Measurements from ENCODE around the gene KSR2. TPM values are rescaled to one million over a fixed set of nuclear protein-coding genes. Genes with fewer than 3 reads are reported as not detected.

The KSR2 gene
- total and polyA plus RNA-seq, 2 of the 13 experiments (the other 11 are each of a cell fraction or from before 2014, with no cell fraction given) = 0.02 TPM; not detected in 1

DNA sequence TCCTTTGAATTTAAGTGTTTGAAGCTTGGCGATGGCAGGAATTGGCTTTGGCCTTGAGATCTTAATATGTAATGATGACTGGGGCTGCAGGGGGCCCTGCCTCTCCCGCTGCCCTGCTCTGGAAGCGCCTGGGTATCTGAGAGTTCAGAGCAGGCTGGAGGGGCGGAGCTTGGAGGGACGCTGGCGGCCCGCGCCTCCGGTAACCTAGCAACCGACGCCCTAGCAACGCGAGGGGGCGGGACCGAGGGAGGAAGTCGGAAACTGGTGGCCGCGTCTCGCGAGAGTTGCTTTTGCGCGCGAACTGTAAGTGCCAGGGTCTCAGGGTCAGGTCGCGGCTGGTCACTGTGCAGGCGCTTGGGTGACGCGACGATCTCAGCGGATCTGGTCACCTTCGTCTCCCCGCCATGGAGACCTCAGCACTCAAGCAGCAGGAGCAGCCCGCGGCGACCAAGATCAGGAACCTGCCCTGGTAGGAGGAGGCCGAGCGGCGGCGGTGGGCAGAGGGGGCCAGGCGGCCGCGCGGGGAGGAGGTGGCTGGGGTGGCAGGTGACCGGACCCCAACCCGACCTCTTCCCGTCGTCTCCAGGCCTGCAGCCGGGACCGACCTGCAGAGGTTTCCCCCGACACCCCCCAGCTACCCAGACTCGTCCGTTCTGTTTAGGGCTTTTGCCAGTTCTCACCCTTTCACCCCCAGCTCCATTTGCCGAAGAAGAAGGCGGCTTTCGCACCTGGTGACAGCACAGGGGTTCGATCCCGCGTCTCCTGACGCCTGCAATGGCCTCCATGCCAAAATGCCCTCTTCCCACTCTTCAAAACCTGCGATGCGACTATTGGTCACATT lies 47.9 kb upstream of the KSR2 start, which contains the start of gene RFC5 (continued):
- TF ChIP-seq MEF2D (CRISPR knock-in tag; IDR thresholded peaks at IDR 0.05) (no peak; the same call in 1 of the 2 replicates), ZNF451 (CRISPR knock-in tag; IDR thresholded peaks at IDR 0.05) (0 out of 2 replicates have a peak, but pooled peaks have one; percentile 38), ZMYM2 (CRISPR knock-in tag; IDR thresholded peaks at IDR 0.05) (peak; percentile 31; the same call in 1 of the 2 replicates), PITX1 (CRISPR knock-in tag; IDR thresholded peaks at IDR 0.05) (no peak), MBNL3 (CRISPR knock-in tag; conservative IDR thresholded peaks at IDR 0.05) (no peak), ZNF24 (IDR thresholded peaks at IDR 0.05) (no peak), MED13 (CRISPR knock-in tag; IDR thresholded peaks at IDR 0.05) (no peak), TEAD3 (CRISPR knock-in tag; optimal IDR thresholded peaks at IDR 0.05; ENCODE audit: borderline replicate concordance) (peak; percentile 64), RARA (CRISPR knock-in tag; IDR thresholded peaks at IDR 0.05) (peak; percentile 53; the same call in 1 of the 2 replicates), MAFF (IDR thresholded peaks at IDR 0.05; ENCODE audit: low read depth, low read length) (no peak; the same call in 1 of the 2 replicates), SALL1 (CRISPR knock-in tag; IDR thresholded peaks at IDR 0.05) (peak; percentile 88; the same call in 1 of the 2 replicates), MTERF4 (CRISPR knock-in tag; IDR thresholded peaks at IDR 0.05) (no peak)
- TF ChIP-seq, protein P1, sequence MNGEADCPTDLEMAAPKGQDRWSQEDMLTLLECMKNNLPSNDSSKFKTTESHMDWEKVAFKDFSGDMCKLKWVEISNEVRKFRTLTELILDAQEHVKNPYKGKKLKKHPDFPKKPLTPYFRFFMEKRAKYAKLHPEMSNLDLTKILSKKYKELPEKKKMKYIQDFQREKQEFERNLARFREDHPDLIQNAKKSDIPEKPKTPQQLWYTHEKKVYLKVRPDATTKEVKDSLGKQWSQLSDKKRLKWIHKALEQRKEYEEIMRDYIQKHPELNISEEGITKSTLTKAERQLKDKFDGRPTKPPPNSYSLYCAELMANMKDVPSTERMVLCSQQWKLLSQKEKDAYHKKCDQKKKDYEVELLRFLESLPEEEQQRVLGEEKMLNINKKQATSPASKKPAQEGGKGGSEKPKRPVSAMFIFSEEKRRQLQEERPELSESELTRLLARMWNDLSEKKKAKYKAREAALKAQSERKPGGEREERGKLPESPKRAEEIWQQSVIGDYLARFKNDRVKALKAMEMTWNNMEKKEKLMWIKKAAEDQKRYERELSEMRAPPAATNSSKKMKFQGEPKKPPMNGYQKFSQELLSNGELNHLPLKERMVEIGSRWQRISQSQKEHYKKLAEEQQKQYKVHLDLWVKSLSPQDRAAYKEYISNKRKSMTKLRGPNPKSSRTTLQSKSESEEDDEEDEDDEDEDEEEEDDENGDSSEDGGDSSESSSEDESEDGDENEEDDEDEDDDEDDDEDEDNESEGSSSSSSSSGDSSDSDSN (CRISPR knock-in tag; IDR thresholded peaks at IDR 0.05) = no peak
- TF ChIP-seq, protein P2, sequence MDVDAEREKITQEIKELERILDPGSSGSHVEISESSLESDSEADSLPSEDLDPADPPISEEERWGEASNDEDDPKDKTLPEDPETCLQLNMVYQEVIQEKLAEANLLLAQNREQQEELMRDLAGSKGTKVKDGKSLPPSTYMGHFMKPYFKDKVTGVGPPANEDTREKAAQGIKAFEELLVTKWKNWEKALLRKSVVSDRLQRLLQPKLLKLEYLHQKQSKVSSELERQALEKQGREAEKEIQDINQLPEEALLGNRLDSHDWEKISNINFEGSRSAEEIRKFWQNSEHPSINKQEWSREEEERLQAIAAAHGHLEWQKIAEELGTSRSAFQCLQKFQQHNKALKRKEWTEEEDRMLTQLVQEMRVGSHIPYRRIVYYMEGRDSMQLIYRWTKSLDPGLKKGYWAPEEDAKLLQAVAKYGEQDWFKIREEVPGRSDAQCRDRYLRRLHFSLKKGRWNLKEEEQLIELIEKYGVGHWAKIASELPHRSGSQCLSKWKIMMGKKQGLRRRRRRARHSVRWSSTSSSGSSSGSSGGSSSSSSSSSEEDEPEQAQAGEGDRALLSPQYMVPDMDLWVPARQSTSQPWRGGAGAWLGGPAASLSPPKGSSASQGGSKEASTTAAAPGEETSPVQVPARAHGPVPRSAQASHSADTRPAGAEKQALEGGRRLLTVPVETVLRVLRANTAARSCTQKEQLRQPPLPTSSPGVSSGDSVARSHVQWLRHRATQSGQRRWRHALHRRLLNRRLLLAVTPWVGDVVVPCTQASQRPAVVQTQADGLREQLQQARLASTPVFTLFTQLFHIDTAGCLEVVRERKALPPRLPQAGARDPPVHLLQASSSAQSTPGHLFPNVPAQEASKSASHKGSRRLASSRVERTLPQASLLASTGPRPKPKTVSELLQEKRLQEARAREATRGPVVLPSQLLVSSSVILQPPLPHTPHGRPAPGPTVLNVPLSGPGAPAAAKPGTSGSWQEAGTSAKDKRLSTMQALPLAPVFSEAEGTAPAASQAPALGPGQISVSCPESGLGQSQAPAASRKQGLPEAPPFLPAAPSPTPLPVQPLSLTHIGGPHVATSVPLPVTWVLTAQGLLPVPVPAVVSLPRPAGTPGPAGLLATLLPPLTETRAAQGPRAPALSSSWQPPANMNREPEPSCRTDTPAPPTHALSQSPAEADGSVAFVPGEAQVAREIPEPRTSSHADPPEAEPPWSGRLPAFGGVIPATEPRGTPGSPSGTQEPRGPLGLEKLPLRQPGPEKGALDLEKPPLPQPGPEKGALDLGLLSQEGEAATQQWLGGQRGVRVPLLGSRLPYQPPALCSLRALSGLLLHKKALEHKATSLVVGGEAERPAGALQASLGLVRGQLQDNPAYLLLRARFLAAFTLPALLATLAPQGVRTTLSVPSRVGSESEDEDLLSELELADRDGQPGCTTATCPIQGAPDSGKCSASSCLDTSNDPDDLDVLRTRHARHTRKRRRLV (CRISPR knock-in tag; IDR thresholded peaks at IDR 0.05) = no peak
- TF ChIP-seq, protein P3, sequence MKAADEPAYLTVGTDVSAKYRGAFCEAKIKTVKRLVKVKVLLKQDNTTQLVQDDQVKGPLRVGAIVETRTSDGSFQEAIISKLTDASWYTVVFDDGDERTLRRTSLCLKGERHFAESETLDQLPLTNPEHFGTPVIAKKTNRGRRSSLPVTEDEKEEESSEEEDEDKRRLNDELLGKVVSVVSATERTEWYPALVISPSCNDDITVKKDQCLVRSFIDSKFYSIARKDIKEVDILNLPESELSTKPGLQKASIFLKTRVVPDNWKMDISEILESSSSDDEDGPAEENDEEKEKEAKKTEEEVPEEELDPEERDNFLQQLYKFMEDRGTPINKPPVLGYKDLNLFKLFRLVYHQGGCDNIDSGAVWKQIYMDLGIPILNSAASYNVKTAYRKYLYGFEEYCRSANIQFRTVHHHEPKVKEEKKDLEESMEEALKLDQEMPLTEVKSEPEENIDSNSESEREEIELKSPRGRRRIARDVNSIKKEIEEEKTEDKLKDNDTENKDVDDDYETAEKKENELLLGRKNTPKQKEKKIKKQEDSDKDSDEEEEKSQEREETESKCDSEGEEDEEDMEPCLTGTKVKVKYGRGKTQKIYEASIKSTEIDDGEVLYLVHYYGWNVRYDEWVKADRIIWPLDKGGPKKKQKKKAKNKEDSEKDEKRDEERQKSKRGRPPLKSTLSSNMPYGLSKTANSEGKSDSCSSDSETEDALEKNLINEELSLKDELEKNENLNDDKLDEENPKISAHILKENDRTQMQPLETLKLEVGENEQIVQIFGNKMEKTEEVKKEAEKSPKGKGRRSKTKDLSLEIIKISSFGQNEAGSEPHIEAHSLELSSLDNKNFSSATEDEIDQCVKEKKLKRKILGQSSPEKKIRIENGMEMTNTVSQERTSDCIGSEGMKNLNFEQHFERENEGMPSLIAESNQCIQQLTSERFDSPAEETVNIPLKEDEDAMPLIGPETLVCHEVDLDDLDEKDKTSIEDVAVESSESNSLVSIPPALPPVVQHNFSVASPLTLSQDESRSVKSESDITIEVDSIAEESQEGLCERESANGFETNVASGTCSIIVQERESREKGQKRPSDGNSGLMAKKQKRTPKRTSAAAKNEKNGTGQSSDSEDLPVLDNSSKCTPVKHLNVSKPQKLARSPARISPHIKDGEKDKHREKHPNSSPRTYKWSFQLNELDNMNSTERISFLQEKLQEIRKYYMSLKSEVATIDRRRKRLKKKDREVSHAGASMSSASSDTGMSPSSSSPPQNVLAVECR (CRISPR knock-in tag; IDR thresholded peaks at IDR 0.05; ENCODE audit: borderline replicate concordance) = peak; percentile 99

All from HepG2 (cell line).